Erythroblast (primary cell): ENCODE results near the gene FANCD2.

Source experiments
- GATA1 ChIP-seq: IDR thresholded peaks from 2 replicates; pipeline ENCODE4 v1.6.1; 2011; ENCODE audit warnings: low read depth, mild to moderate bottlenecking, control low read depth, low read length, moderate library complexity
- POLR2A ChIP-seq: IDR thresholded peaks from 2 replicates; pipeline ENCODE4 v1.6.1; 2011; ENCODE audit warnings: mild to moderate bottlenecking, low read length

DNA sequence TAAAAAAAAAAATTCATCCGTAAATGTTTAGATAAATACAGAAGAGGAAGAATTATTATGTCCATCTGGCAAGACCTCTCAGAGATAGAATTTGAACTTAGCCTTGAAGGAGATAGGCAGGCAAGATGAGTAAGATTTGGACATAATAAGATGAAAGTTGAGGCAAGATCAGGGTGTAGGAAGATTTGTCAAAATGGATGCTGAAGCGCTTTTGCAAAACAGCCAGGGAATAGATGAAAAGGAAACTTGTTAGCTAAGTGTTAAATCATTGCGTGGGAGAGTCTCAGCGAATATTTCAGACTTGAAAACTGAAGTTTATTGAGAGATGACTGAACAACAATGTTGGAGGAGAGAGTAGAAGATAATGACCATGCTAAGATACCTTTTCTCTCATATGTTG is 96.5 kb downstream of the FANCD2 start:
- TF ChIP-seq POLR2A (no peak), GATA1 (no peak)
